Measurements from ENCODE around the gene ADGRF4.

ADGRF4 gene, protein sequence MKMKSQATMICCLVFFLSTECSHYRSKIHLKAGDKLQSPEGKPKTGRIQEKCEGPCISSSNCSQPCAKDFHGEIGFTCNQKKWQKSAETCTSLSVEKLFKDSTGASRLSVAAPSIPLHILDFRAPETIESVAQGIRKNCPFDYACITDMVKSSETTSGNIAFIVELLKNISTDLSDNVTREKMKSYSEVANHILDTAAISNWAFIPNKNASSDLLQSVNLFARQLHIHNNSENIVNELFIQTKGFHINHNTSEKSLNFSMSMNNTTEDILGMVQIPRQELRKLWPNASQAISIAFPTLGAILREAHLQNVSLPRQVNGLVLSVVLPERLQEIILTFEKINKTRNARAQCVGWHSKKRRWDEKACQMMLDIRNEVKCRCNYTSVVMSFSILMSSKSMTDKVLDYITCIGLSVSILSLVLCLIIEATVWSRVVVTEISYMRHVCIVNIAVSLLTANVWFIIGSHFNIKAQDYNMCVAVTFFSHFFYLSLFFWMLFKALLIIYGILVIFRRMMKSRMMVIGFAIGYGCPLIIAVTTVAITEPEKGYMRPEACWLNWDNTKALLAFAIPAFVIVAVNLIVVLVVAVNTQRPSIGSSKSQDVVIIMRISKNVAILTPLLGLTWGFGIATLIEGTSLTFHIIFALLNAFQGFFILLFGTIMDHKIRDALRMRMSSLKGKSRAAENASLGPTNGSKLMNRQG

GRCh38 chr6:47698342-47698787, at the start of gene ADGRF4:
TSS of gene ADGRF4 (plus strand) at chr6:47698580. CDS start at chr6:47707246, 8,666 bp downstream.
- no peak for DNase-seq

- DNase-seq = no peak
Measured at GRCh38 chr6:47650553-47651432, 47.6 kb upstream of the ADGRF4 start.

DNA sequence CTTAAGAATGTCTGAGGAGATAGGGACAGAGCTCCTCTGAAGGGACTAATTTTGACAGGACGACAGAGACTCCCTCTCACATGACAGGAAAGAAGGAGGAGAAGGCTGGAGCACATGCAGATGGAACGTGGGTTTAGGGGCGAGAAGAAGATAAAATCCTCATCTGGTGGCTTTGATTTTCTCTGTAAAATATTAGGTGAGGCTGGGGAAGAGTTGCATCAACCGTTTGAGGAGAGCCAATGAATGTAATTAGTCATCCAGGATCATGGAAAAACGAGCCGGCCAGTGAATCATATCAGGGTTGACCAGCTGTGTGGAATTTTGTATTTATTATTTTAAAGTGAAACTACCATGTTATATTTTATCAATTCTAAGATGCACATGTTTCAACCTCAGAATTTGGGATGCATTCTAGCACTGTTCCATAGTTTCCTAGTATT, 46.9 kb upstream of the ADGRF4 start:
- DNase-seq = no peak

DNA sequence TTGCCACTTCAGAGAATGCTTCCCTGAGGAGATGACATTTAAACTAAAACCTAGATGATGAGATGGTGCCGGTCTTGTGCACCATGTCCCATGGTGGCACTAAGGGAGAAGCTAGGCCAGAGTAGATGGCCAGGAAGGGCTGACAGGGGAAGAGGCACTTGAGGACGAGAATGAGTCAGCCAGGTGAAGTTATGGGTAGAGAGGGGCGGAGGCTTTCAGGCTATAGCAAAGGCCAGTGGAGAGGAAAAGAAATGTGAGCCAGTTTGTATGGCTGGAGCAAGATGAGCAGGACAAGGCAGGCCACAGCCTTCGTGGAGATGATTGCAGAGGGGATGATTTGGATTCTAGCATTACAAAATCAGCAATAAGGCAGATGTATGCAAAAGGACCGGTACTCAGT, 44.7 kb upstream of the ADGRF4 start:
- peak; percentile 84 for DNase-seq

GRCh38 chr6:47654255-47654654, 44.1 kb upstream of the ADGRF4 start:
- DNase-seq = no peak

DNA sequence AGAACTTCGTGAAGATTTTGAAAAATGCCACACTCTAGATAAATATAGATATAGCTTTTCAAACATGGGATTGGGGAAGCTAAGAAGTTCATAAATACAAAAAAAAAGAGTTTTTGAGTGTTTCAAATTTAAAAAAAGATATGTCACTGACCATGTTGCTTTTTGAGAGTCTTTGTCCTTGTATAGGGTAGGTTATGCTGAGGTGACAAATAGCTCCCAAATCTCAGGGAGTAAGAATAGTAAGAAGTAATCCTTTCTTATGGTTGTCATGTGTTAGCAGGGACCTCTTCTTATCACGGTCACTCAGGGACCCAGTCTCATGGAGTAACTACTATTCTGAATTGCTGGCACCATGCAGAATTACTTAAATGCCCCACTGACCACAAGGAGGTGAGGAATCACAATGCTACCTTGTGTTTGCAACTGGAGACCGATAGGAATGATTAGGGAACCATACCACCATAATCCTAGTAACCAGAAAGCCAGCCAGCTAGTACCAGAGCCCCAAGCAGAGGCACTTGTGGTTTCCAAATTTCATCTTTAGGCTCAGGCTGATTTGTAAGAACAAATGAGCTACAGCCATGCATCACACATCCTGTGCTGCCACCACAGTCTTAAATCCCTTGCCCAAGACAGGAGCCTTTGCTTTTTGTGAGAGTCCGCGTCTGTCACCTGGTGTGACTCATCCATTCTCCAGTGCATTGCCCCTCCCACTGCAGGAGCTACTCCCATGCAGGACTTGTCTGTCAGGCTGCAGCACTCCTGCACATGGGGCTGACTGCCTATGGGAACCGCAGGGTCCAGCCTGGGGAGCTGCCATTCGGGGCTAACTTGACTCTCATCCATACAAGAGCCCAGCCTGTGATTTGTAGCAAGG, 42.4 kb upstream of the ADGRF4 start:
- DNase-seq = peak; percentile 59

- DNase-seq = no peak
Measured at GRCh38 chr6:47661960-47662359, 36.4 kb upstream of the ADGRF4 start.

DNA sequence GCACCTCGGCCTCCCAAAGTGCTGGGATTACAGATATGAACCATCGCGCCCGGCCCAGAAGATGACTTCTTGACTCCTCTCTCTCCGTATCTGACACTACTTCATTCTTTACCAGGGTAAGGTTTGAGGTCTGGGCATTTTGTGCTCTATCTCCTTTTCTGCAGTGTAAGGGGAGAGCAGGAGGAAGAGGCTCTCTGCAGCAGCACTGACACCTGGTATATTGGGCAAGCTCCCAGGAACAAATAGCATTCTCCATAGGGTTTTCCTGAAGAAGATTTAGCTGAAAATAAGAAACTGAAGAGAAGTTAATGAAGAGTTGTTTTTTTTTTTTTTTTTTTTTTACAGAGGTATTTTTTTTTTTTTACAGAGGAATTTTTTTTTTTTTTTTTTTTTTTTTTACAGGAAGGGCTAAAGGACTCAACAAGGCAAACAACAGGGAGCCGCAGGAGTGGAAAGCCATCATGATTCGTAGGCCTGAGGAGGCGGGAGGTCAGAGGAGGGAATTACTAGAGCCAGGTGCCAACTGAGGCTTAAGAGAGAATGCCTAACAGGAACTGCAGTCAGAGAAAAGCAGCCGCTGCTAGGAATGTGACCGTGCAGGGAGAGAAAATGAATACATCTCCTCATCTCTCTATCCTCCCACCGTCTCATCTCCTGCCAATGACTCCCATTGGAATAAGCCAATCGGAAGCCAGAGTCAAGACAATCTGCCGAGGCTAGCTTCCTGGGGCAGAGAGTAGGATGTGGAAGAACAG, 34.7 kb upstream of the ADGRF4 start:
- peak; percentile 88 for DNase-seq

DNA sequence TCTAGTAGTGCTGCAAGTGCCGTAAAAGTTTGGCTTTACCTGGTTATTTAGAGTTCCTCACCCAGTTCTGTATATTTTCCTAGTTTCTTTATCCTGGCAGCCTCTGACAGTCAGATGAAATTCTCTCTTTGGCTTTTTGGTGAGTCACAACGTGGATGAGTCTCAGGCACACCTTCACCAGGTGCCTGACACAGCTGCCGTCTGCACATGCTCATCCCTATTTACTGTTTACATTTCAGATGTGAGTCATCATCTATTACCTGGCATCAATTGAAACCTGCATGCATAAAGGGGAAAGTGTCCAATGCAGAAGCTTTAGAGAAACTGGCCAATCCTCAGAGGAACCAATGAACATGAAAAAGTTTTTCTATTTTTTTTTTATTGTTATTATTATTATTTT, 33.3 kb upstream of the ADGRF4 start:
- DNase-seq = peak; percentile 88

- DNase-seq = peak; percentile 62
Measured at GRCh38 chr6:47669684-47670513, 28.5 kb upstream of the ADGRF4 start.

GRCh38 chr6:47670851-47671250, 27.5 kb upstream of the ADGRF4 start:
- DNase-seq = no peak

DNA sequence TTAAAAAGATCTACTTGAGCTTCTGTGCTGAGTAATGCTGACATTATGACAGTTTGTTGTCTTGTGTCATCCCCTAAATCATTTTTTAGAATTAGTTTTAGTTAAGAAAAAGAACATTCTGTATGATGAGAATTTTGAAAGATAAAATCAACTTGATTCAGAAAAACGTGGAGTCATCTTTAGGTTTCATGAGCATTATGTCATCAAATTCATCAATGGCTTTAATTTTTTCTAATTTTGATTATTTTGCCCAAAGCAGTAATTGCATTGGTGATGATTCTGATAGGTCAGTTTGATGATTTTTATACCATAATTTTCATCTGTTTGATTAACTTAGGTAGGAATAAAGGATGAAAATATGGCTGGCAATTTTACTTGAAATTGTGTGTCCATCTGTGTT, 26.6 kb upstream of the ADGRF4 start:
- DNase-seq = no peak

GRCh38 chr6:47672816-47673215, 25.6 kb upstream of the ADGRF4 start:
- DNase-seq = no peak

GRCh38 chr6:47674673-47675072, 23.7 kb upstream of the ADGRF4 start:
- DNase-seq = no peak

- DNase-seq = no peak
Measured at GRCh38 chr6:47677381-47678100, 20.8 kb upstream of the ADGRF4 start.

- no peak for DNase-seq
Measured at GRCh38 chr6:47678739-47679138, 19.6 kb upstream of the ADGRF4 start.

- no peak for DNase-seq
Measured at GRCh38 chr6:47679322-47679906, 19.0 kb upstream of the ADGRF4 start.

DNA sequence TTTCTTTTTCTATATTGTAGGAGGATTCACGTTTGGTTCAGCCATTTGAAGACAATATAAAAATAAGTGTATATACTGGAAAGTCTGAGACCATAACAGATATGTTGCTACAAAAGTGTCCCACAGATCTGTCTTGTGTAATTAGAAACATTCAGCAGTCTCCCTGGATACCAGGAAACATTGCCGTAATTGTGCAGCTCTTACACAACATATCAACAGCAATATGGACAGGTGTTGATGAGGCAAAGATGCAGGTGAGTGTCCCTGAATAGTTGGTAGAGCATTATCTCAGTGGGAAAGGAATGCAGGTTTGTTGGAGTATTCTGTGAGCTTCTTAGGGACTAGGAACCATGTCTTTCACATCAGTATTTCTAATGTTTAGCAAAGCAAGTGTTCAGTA, 18.3 kb upstream of the ADGRF4 start:
- DNase-seq = peak; percentile 83

DNA sequence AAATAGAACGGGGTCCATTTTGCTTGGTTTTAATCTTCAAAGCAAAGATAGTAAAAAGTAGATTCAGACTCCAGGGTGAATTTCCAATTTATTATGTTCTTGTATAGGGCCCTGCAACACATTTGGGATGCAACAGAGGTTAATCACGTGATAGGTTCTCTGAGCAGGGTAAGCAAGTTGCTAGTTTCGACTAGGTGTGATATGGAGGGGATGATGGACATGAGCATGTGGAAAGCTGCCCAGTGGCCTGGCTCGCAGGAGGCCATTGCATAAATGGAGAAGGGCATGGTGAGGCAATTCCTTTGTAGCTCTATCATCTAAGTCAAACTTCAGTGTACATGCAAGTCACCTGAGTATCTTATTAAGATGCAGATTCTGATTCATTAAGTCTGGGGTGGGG, 17.7 kb upstream of the ADGRF4 start:
- no peak for DNase-seq

Measured in NCI-H510A treated with DMSO at 0.1 percent for 48 hours (cell line).